Loucy (cell line): ENCODE results near the gene SLC16A4.

Experiments
- CTCF ChIP-seq: fragments of 200-600 bp; sonication (generic); conservative IDR thresholded peaks from 2 replicates; pipeline ENCODE4 v1.5.1; 2014; ENCODE audit warnings: mild to moderate bottlenecking, antibody characterized with exemption, low read length
- EZH2phosphoT487 ChIP-seq: fragments of 200-600 bp; IDR thresholded peaks from 2 replicates; pipeline ENCODE4 v1.6.1; 2018; ENCODE audit warnings: antibody characterized with exemption, mild to moderate bottlenecking, moderate library complexity, borderline replicate concordance

- TF ChIP-seq CTCF (no peak), EZH2phosphoT487 (no peak)
Measured at GRCh38 chr1:110387048-110387754, 3.6 kb downstream of the SLC16A4 start.
